HG02981 (cell line): ENCODE data around the gene MCL1.
"Not testable (repeated sequence)": the region's sequence is repeated elsewhere in the genome, so short reads cannot be mapped to it uniquely, and the experiment has no call there.

Experiments used
- ATAC-seq: cut with Tn5 transposase; IDR thresholded peaks from one replicate; pipeline ENCODE4 v1.9.1; 2021; ENCODE audit warnings: mild to moderate bottlenecking, moderate library complexity; ENCODE audit not compliant: unreplicated experiment

MCL1 gene

GRCh38 chr1:150603711-150604110 lies 24.3 kb upstream of the MCL1 start:
- no peak for ATAC-seq

GRCh38 chr1:150602372-150602771 lies 23.0 kb upstream of the MCL1 start:
- not testable (repeated sequence) for ATAC-seq

GRCh38 chr1:150601540-150601939 lies 22.1 kb upstream of the MCL1 start:
- ATAC-seq, result no peak

GRCh38 chr1:150598346-150598745 lies 18.9 kb upstream of the MCL1 start:
- not testable (repeated sequence) for ATAC-seq

GRCh38 chr1:150596976-150597375 lies 17.6 kb upstream of the MCL1 start:
- ATAC-seq, result no peak

GRCh38 chr1:150596095-150596892 lies 16.9 kb upstream of the MCL1 start:
- no peak for ATAC-seq

- no peak for ATAC-seq
Observed at GRCh38 chr1:150582371-150582770, 3.0 kb upstream of the MCL1 start.

GRCh38 chr1:150581962-150582361 lies 2.6 kb upstream of the MCL1 start:
- not testable (repeated sequence) for ATAC-seq

- ATAC-seq, result not testable (repeated sequence)
Observed at GRCh38 chr1:150581437-150581836, 2.0 kb upstream of the MCL1 start.

GRCh38 chr1:150580966-150581365 lies 1.6 kb upstream of the MCL1 start:
- not testable (repeated sequence) for ATAC-seq

GRCh38 chr1:150579945-150580642 lies 684 bp upstream of the MCL1 start:
- no peak for ATAC-seq

- ATAC-seq, result peak; percentile 3
Observed at GRCh38 chr1:150578272-150579109, 919 bp downstream of the MCL1 start.

GRCh38 chr1:150577557-150578271 lies 1.7 kb downstream of the MCL1 start:
- ATAC-seq, result no peak

- ATAC-seq, result no peak
Observed at GRCh38 chr1:150576794-150577556, 2.4 kb downstream of the MCL1 start.

- no peak for ATAC-seq
Observed at GRCh38 chr1:150576367-150576711, 3.1 kb downstream of the MCL1 start.

GRCh38 chr1:150575518-150576366 lies 3.7 kb downstream of the MCL1 start:
- ATAC-seq, result no peak

GRCh38 chr1:150575072-150575489 lies 4.3 kb downstream of the MCL1 start:
- no peak for ATAC-seq

GRCh38 chr1:150574260-150575071 lies 4.9 kb downstream of the MCL1 start:
- no peak for ATAC-seq
